ENCODE results near the gene EXOC6B. TPM values are rescaled to one million over a fixed set of nuclear protein-coding genes. Genes with fewer than 3 reads are reported as not detected.

EXOC6B gene
- total RNA-seq, 1 donor from 2014 or later, result 7.7 TPM

- no peak for DNase-seq (ENCODE audit: low read depth)
Observed at GRCh38 chr2:72204786-72205503, 620.9 kb downstream of the EXOC6B start.

GRCh38 chr2:72204156-72204785 lies 621.6 kb downstream of the EXOC6B start:
- DNase-seq (ENCODE audit: low read depth), result no peak
- no peak for TF ChIP-seq CTCF (conservative IDR thresholded peaks at IDR 0.05; ENCODE audit: low read depth, low read length)
- H3K4me3 ChIP-seq (ENCODE audit: low read depth, low read length), result no peak overlapping the region

More at GRCh38 chr2:72204786-72205503, 620.9 kb downstream of the EXOC6B start:
- no peak overlapping the region for H3K4me3 ChIP-seq (ENCODE audit: low read depth, low read length)
- TF ChIP-seq CTCF (conservative IDR thresholded peaks at IDR 0.05; ENCODE audit: low read depth, low read length), result no peak

- peak; percentile 51 for TF ChIP-seq CTCF (conservative IDR thresholded peaks at IDR 0.05; ENCODE audit: low read depth, low read length)
- no peak overlapping the region for H3K4me3 ChIP-seq (ENCODE audit: low read depth, low read length)
- peak; percentile 29 for DNase-seq (ENCODE audit: low read depth)
Observed at GRCh38 chr2:72198532-72199241, 627.1 kb downstream of the EXOC6B start.

DNA sequence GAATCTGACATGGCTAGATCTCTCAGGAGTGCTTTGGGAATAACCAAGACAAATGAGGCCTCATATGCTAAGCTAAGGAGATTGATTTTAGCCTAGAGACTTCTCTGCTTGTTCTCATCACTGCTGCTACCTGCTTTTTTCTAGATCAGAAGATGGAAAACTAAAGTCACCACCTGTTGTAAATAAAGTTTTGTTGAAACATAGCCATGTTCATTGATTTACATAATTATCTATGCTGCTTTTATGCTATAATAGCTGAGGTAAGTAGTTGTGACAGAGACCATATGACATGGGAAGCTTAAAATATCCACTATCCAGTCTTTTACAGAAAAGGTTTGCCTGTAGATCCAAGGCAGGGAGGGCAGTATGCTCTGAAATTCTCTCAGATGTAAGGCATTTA lies 632.1 kb downstream of the EXOC6B start:
- TF ChIP-seq CTCF (conservative IDR thresholded peaks at IDR 0.05; ENCODE audit: low read depth, low read length), result no peak
- H3K4me3 ChIP-seq (ENCODE audit: low read depth, low read length), result no peak overlapping the region
- no peak for DNase-seq (ENCODE audit: low read depth)

DNA sequence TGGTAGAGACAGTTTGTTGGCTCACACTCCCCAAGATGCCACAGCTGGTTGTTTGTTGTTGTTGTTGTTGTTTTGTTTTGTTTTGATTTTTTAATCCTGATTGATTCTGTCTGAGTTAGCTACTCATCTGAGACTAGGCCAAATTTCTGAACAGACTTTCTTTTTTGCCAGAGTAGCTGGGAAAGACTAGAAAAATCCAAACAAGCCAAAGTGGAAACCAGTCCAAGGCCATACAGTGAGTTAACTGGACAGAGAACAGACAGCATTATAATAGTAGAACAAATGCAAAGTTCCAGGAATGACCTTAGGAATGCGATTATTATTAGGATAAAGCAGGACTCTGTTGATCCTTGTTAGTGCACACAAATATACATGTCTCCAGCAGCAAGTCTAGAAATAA lies 634.4 kb downstream of the EXOC6B start:
- H3K4me3 ChIP-seq (ENCODE audit: low read depth, low read length), result no peak overlapping the region
- no peak for DNase-seq (ENCODE audit: low read depth)
- TF ChIP-seq CTCF (conservative IDR thresholded peaks at IDR 0.05; ENCODE audit: low read depth, low read length), result no peak

DNA sequence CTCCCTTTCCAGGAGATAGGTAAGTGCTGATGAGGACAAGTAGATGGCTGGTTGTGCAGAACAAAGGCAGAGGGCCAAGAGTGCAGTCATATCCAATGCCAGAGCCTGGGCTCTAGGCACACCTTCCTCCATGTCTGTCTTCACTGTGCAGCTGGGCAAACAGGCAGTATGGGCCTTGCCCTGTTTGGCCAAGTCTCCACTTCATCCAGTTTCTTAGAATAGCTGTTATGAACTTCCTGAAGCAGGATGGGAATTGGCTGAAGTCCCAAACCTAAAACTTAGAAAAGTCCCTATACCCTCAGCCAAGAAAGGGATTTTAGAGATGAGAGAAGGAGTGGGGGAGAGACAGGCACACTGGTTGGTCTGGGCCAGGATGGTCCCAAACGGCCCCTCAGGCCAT lies 640.6 kb downstream of the EXOC6B start:
- no peak for DNase-seq (ENCODE audit: low read depth)
- TF ChIP-seq CTCF (conservative IDR thresholded peaks at IDR 0.05; ENCODE audit: low read depth, low read length), result no peak
- no peak overlapping the region for H3K4me3 ChIP-seq (ENCODE audit: low read depth, low read length)

Data from epithelial cell of proximal tubule (primary cell).